Measurements from ENCODE around the gene PNMA6F.
"Not testable (repeated sequence)": the region's sequence is repeated elsewhere in the genome, so short reads cannot be mapped to it uniquely, and the experiment has no call there.

- TF ChIP-seq BCL11A (IDR thresholded peaks at IDR 0.05; ENCODE audit: low read depth in 2 of 2, low read length in 2 of 2); CREB1 (IDR thresholded peaks at IDR 0.05); CTCF (IDR thresholded peaks at IDR 0.05; ENCODE audit: control extremely low read depth in 1 of 3, insufficient read depth in 1 of 3, low read depth in 1 of 3, low read length in 3 of 3): not testable (repeated sequence)
Measured at GRCh38 chrX:153285678-153286077, 35.9 kb downstream of the PNMA6F start.

Measured in H1 (cell line).